Rectal smooth muscle tissue (tissue), 1 donor: Measurements from ENCODE around the gene BNIP5.
"Not testable (repeated sequence)": the region's sequence is repeated elsewhere in the genome, so short reads cannot be mapped to it uniquely, and the experiment has no call there.

Source experiments
- H3K27ac ChIP-seq: one replicate; pipeline ENCODE4 v1.7.0; 2013; ENCODE audit warnings: low read depth, low read length, inconsistent platforms
- H3K27me3 ChIP-seq: one replicate; pipeline ENCODE4 v1.7.0; 2013; ENCODE audit warnings: low read length; ENCODE audit not compliant: control insufficient read depth, insufficient read depth
- H3K36me3 ChIP-seq: one replicate; pipeline ENCODE4 v1.7.0; 2013; ENCODE audit warnings: low read length; ENCODE audit not compliant: control insufficient read depth, insufficient read depth
- H3K4me1 ChIP-seq: one replicate; pipeline ENCODE4 v1.7.0; 2013; ENCODE audit warnings: low read length; ENCODE audit not compliant: control insufficient read depth, insufficient read depth
- H3K4me3 ChIP-seq: one replicate; pipeline ENCODE4 v1.7.0; 2013; ENCODE audit warnings: low read length
- H3K9ac ChIP-seq: one replicate; pipeline ENCODE4 v1.7.0; 2013; ENCODE audit warnings: low read length

Gene BNIP5

DNA sequence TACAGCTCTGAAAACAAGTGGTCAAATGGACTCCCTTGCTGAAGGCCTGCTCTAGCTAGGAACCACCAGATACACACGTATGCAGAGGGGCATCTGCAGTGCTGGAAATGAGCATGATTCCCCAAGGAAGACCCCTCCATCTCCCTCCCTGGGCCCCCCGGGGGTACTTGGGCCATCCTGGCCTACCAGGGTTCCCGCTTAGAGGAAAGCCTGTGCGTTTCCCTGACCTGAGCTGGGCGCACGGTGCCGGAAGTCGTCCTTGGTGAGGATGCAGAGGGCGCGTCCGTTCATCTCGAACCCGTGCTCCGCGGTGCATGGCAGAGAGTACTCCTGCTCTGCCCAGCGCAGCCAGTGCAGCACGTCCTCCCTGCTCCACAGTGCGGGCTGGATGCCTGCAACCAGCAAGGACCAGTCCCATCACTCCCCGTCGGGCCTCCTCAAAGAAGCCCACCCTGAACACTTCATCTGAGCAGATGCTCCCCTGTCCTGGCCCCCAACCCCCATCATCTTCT lies 39.0 kb upstream of the BNIP5 start:
- H3K27ac ChIP-seq: no peak overlapping the region
- no peaks in the 10 kb centered on the region for H3K27me3 ChIP-seq
- no peaks in the 10 kb centered on the region for H3K36me3 ChIP-seq
- H3K4me3 ChIP-seq: no peak overlapping the region
- H3K9ac ChIP-seq: no peak overlapping the region
- no peaks in the 10 kb centered on the region for H3K4me1 ChIP-seq

DNA sequence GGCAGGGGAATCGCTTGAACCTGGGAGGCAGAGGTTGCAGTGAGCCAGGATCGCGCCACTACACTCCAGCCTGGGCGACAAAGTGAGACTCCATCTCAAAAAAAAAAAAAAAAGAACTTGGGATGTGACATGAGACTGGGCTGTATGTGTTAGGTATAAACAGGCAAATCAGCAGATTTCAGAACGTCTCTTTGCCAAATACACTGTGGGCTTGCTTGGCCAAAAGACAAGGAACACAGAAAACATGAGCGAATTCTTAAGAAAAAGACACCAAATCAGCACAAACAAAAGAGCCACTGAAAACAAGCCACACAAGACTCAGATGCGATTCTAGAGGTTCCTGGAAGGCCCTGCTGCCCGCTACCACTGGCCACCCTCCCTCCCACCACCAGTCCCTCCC lies 38.3 kb upstream of the BNIP5 start:
- Histone ChIP-seq H3K27ac (no peak overlapping the region), H3K9ac (no peak overlapping the region), H3K36me3 (no peaks in the 10 kb centered on the region), H3K4me3 (no peak overlapping the region), H3K27me3 (no peaks in the 10 kb centered on the region), H3K4me1 (no peaks in the 10 kb centered on the region)

DNA sequence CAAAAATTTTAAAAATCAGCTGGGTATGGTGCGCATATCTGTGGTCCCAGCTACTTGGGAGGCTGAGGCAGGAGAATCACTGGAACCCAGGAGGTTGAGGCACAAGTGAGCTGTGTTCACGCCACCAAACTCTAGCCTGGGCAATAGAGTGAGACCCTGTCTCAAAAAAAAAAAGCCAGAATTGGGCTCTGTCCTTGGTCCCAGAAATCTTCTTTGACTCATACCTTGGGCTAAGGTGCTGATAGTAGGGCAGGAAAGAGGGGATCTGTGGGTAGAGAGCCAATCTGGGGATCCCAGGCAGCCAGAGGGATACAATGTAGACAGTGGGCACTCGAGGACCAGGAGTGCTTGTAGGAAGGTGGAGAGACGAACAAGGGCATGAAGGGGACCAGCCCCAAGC lies 37.5 kb upstream of the BNIP5 start:
- no peak overlapping the region for H3K9ac ChIP-seq
- H3K27me3 ChIP-seq: no peaks in the 10 kb centered on the region
- no peaks in the 10 kb centered on the region for H3K36me3 ChIP-seq
- no peak overlapping the region for H3K27ac ChIP-seq
- H3K4me1 ChIP-seq: no peaks in the 10 kb centered on the region
- H3K4me3 ChIP-seq: no peak overlapping the region

DNA sequence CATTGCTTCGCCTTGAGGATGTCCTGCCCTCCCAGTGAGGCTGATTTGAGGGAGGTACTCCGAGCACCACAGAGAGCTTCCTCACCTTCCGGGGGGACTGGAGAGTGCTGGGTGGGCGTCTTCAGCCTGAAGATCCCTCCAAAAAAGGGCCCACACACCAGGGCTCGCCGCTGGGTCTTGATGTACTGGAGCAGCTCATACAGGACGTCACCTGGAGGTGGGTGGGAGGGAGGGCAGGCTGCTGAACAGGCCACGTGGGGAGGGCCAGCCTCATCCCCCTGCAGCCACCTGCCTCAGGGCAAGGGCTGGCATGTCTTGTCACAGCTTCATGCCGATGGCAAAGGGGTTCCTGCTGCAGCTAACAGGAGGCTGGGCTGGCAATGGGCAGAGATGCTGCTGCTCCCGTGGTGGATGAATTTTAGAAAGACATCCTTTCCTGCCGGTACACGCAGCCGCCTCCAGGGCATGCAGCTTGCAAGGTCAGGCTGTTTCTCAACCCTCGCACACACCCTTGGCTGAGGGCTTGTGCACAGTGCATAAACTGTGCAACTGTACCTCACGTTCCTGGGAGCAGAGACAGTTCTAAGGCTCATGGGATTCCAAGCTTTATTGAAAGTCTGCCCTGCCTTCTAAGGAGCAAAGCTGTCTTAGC lies 36.8 kb upstream of the BNIP5 start:
- Histone ChIP-seq H3K9ac (no peak overlapping the region), H3K4me3 (no peak overlapping the region), H3K36me3 (no peaks in the 10 kb centered on the region), H3K4me1 (no peaks in the 10 kb centered on the region), H3K27me3 (no peaks in the 10 kb centered on the region), H3K27ac (no peak overlapping the region)

DNA sequence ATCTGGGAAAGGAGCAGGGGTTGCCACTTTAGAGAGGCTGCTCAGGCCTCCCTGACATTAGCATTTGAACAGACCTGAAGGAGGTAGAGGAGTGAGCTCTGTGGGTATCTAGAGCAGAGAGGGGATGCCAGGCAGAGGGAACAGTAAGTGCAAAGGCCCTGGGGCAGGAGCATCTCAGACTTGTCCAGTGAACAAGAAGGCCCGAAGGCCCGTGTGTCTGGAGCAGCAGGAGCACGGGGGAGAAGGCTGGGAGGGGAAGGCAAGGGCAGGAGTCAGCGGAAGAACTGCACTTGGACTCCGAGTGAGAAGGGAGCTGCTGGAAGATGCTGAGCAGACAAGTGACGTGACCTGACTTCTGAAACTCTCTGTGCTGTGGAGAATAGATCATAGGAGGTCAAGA lies 35.4 kb upstream of the BNIP5 start:
- H3K4me1 ChIP-seq: no peaks in the 10 kb centered on the region
- no peaks in the 10 kb centered on the region for H3K36me3 ChIP-seq
- H3K4me3 ChIP-seq: no peak overlapping the region
- H3K9ac ChIP-seq: no peak overlapping the region
- H3K27me3 ChIP-seq: no peaks in the 10 kb centered on the region
- no peak overlapping the region for H3K27ac ChIP-seq

DNA sequence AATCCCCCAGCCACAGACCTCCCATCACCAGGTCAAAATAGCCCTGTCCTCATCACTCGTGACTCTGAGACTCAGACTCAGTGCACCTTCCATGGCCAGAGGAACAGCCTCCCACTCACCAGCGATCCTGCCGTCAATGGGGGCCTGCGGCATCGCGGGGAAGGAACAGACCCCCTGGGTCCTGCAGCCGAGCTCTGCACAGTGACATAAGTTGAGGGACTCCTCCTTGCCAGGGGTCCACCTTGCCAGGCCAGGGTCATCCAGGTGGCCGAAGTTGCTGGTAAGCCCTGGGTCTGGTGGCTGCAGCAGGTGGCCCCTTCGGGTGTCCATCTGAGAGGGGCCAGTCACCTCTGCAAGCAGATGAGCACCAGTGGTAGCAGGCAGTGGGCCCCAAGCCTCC lies 34.5 kb upstream of the BNIP5 start:
- Histone ChIP-seq H3K27ac (no peak overlapping the region), H3K9ac (no peak overlapping the region), H3K36me3 (no peaks in the 10 kb centered on the region), H3K4me1 (no peaks in the 10 kb centered on the region), H3K4me3 (no peak overlapping the region), H3K27me3 (no peaks in the 10 kb centered on the region)

DNA sequence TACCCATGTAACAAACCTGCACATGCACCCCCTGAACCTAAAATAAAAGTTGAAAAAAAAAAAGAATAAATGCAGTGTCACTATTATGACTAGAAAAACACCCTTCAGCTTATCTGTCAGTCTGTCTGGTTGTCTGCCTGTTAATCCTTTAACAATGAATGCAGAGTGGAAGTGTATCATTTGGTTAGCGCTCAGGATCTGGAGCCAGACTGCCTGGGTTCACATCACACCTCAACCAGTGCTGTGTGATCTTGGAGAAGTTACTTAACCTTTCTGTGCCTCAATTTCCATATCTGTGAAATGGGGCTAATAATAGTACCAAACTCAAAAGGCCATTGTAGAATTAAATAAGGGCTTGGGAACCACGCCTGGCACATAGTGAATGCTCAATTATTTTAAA lies 34.0 kb upstream of the BNIP5 start:
- Histone ChIP-seq H3K9ac (no peak overlapping the region), H3K4me1 (no peaks in the 10 kb centered on the region), H3K4me3 (no peak overlapping the region), H3K27me3 (no peaks in the 10 kb centered on the region), H3K27ac (no peak overlapping the region), H3K36me3 (no peaks in the 10 kb centered on the region)

DNA sequence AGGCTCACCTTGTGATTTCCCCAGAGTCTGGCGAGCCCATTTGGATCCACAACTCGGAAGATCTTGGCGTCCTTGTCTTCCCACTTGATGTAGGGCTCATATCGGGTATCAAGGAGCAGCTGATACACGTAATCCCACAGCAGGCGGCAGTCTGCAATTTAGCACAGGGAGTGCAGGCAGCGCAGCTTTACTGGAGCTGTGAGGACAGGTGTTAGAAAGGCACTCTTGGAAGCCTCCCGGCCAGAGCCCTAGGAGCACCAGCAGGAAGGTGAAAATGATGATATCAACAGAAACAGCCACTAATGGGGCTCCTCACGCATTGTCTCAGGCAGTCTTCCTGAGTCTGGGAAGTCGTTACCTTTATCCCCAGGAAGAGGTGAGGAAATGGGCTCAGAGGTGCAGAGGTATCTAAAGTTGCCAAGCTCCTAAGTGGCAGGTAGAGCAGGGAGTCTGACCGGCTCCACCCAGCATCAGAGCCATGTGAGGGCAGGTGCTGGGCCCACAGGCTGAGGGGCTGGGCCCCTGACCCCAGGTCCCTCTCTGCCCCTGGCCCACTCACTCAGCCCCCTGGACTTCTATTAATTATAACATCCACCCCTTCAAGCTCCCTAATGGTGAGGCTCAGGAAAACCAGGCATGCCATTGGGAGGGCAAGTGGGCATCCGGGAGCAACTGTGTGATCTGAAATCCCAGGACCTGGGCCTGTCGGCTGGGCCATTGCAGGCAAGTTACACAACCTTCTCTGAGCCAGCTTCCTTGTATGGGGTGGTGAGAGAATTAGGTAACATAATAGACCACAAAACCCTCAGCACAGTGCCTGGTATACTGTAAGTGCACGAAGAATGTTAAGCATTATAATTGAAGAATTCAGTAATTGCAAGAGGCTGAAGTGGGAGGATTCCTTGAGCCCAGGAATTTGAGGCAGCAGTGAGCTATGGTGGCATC lies 32.5 kb upstream of the BNIP5 start:
- Histone ChIP-seq H3K4me3 (no peak overlapping the region), H3K27me3 (no peaks in the 10 kb centered on the region), H3K27ac (no peak overlapping the region), H3K9ac (no peak overlapping the region), H3K36me3 (no peaks in the 10 kb centered on the region), H3K4me1 (no peaks in the 10 kb centered on the region)

DNA sequence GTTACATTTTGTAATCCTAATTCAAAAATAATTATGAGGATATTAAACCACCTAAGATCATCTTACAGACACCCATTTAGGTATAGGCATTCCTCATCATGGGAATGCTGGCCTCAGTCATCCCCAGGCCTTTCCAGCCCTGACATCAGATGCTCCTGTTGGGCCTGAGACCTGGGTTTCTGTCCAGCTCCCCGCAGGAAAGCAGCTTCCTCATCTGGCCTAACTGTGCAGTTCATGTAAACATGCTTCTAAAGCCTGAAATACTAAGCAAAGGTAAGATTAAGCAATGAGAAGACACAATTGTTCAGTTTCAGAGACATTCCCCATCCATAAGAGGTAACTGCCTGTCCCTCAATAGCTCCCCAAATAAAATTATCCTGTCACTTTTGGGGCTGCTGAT lies 31.7 kb upstream of the BNIP5 start:
- Histone ChIP-seq H3K9ac (no peak overlapping the region), H3K27ac (no peak overlapping the region), H3K27me3 (no peaks in the 10 kb centered on the region), H3K4me1 (no peaks in the 10 kb centered on the region), H3K36me3 (no peaks in the 10 kb centered on the region), H3K4me3 (no peak overlapping the region)

DNA sequence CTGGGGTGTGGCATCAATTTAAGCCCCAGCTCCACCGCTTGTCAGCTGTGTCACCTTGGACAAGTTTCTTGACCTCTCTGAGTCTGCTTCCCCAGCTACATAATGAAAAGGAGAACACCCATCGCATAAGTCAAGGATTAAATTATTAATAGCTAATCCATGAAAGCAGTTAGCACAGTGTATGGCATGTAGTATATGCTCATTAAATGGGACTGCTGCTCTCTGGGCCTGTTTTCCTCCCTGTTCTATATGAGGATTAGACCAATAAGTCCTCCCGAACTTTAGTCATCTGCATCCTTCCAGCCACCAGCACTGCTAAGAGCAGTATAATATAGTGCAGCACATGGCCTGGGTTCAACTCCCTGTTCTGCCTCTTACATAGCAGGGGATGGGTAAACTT lies 31.1 kb upstream of the BNIP5 start:
- no peak overlapping the region for H3K4me3 ChIP-seq
- no peaks in the 10 kb centered on the region for H3K27me3 ChIP-seq
- H3K4me1 ChIP-seq: no peaks in the 10 kb centered on the region
- H3K27ac ChIP-seq: no peak overlapping the region
- no peaks in the 10 kb centered on the region for H3K36me3 ChIP-seq
- peak overlapping the region; percentile 11 for H3K9ac ChIP-seq

DNA sequence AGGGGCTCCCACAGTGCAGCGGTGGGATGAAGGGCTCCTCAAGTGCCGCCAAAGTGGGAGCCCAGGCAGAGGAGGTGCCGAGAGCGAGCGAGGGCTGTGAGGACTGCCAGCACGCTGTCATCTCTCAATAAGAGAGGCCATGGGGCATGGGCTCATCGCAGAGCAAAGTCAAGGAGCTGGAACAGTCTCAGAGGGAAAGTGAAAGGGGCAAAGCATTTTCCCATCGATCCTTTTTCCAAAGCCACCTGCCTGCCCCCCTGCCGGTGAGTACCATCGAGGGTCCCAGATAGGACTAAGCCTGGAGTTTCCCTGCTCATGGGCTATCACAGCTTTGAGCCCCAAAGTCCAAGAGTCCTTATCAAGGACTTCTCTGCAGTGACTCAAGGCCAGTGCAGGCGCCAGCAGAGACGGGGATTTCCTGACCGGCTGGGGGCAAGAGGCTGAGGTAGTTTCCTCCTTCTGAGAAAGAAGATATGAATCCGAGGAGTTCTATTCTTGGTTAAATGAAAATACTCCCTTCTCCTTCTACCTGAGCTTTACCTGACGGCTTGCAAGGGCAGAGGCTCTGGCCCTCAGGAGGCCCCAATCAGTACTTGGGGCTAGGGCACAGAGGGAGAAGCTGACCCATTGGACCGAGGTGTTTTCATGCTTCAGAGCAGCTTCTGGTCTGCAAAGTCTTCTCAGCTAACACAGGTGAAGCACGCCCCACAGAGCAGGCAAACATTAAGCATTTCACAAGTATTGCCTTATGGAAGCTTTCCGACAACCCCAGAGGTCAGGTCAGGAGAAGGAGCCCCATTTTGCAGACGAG lies 28.2 kb upstream of the BNIP5 start:
- Histone ChIP-seq H3K36me3 (no peaks in the 10 kb centered on the region), H3K4me1 (no peaks in the 10 kb centered on the region), H3K27me3 (no peaks in the 10 kb centered on the region), H3K27ac (no peak overlapping the region), H3K9ac (no peak overlapping the region), H3K4me3 (no peak overlapping the region)

DNA sequence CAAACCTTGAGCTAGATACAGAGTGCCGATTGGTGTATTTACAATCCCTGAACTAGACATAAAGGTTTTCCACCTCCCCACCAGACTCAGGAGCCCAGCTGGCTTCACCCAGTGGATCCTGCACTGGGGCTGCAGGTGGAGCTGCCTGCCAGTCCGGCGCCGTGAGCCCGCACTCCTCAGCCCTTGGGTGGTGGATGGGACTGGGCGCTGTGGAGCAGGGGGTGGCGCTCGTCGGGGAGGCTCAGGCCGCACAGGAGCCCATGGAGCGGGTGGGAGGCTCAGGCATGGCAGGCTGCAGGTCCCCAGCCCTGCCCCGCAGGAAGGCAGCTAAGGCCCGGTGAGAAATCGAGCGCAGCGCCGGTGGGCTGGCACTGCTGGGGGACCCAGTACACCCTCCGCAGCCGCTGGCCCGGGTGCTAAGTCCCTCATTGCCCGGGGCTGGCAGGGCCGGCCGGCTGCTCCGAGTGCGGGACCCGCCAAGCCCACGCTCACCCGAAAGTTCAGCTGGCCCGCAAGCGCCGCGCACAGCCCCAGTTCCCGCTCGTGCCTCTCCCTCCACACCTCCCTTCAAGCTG lies 27.5 kb upstream of the BNIP5 start:
- H3K9ac ChIP-seq, H3K4me3 ChIP-seq, H3K36me3 ChIP-seq, H3K27me3 ChIP-seq, H3K4me1 ChIP-seq, H3K27ac ChIP-seq: not testable (repeated sequence)
